GM18507 (cell line): ENCODE measurements around the gene LIN28B.
"Not testable (repeated sequence)": the region's sequence is repeated elsewhere in the genome, so short reads cannot be mapped to it uniquely, and the experiment has no call there.

ENCODE experiments used
- DNase-seq: peaks from one replicate; pipeline ENCODE4 v3.0.0; 2011; ENCODE audit warnings: low read depth; ENCODE audit not compliant: insufficient read length; ENCODE audit errors: extremely low spot score
- FAIRE-seq: peaks from 2 replicates; lab custom pipeline; 2011; peaks lifted over from hg19 to GRCh38; lab: Jason Lieb, UNC

Gene LIN28B

DNA sequence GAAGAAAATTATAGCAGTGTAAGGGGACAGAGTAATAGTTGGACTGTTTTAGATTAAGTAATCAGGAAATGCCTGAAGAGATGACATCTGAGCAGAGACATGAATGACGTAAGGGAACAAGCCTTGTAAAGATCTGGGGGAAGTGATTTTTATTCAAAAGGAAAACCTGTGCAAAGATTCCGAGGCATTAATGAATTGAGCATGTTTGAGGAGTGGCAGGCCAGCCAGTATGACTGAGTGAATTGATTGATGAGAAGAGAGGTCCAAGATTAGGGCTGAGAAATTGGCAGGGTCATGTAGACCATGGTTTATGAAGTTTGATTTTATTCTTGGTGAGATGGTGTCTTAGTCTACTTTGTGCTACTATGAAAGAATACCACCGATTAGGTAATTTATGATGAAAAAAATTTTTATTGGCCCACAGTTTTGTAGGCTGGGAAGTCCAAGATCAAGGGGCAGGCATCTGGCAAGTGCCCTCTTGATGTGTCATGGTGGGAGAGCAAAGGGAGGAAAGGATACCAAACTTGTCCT is 95.1 kb downstream of the LIN28B start:
- FAIRE-seq (no peak), DNase-seq (no peak)

DNA sequence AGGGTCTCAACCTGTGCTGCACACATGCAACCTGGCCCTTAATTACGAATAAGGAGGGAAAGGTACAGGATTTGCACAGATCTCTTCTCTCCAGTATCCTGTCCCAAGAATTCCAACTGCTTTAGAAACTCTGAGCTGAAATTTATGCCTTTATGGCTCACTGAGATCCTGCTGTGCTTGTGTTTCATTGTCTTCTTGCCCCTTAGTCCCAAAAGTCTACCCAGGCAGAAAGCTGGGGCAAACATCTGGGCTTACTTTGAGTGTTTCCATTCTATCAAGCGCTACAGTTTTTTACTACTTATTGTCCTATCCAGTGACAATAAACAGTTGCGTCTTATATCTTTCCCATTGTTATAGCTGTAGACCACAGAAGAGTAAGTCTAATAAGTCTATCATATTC is 99.7 kb downstream of the LIN28B start:
- no peak for DNase-seq
- no peak for FAIRE-seq

DNA sequence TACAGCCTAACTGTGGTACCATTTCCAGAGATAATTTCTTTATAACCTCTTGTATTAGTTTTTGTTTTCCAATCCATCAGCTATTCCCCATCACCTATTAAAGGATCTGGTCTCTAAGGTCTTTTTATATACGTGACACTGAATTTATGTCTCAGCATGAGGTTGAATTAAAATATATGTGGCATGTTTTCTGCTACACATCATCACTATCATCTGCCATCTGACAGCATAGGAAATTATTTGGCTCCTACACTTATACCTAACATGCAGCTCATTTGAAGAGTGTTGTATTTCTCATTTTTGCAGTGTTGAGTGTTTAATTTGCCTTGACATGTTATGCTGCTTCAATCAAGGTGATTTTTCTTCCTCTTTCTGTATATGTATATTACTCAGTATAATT is 100.3 kb downstream of the LIN28B start:
- FAIRE-seq (no peak), DNase-seq (no peak)

DNA sequence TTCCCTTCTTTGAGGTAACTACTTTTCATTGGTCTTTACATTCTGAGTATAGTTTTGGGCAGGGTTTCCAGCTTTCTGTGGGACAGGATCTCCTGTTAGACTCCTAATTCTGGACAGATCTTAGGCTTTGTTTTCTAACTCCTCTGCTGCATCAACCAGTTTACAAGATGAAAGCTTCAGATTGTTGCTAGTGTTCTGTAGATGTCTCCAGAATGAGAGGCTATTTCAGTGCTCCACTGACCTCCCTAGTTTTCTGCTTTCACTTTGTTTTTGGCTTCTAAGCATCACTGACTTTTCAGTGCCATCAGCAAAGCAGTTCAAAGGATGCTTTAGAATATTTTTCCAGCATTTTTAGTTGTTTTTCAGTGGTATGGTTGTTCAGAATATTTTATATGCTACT is 101.4 kb downstream of the LIN28B start:
- no peak for DNase-seq
- no peak for FAIRE-seq

DNA sequence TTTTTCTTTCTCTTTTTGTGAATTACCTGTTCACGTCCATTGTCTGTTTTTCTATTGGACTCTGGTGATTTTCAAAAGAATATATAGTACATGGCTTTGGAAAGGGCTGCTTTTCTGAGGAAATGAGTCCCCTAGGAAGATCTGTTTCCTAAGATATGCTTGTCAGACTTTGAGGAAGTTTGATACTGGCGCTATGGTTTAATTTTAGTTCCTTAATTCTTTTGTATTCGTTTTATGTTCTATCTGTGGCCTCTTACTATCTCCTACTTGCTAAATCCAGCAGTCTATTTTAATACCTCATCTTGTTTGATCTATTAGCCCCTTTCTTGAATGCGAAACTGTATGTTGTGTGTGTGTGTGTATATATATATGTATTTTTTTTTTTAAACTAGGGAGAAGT is 101.9 kb downstream of the LIN28B start:
- no peak for FAIRE-seq
- no peak for DNase-seq

DNA sequence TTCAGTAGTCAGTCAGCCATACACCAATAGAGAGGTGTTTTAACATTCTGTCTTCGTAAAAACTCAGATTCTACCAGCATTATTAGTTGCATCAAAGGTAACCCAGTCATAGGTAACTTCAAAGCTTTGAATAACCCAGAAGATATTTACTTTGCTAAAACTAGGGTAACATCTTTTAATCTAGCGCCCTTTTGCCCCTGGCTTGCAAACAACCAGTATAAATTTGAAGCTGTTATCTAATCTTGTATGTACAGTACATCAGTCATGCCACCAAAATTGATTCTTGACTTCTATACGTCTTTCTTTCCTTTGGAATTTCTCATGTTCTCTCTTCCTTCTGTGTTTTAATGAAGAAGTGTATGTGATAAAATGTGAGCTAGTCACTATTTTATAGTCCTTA is 109.3 kb downstream of the LIN28B start:
- DNase-seq (no peak), FAIRE-seq (no peak)

DNA sequence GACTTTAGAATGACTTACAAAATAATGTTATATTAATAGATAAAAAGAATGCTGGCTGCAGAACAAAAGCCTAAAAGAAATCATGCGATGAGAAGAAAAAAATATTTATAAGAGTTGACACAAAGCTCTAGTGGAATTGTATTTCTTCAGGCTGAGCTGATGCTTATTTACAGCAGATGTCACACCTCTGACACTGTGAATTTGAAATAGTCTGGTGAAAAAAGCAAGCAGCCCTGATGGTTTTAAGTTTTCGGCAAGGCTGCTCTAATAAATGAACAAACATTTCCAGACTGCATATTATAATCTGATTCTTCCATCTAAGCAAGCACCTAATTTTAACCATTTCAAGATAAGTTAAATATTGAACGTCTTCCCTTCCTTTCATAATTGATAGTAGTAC is 109.9 kb downstream of the LIN28B start:
- FAIRE-seq, result no peak
- no peak for DNase-seq

DNA sequence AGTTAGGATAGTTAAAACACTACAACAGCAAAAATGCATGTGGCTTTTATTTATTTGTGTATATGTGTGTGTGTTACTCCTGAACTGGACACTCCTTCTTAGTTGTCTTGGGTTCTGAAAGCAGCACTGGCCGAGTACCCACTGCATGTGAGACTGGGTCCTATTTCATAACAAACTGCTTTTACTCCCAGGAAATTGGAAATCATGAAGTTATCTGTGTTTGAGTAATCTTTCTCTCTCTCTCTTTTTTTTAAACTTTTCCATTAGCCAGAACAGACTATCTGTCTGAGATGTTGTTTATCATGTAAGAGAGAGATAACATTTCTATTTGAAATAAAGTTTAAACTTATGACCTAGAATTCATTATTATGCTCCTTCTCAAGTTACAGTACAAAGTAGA is 110.4 kb downstream of the LIN28B start:
- no peak for DNase-seq
- FAIRE-seq, result no peak

DNA sequence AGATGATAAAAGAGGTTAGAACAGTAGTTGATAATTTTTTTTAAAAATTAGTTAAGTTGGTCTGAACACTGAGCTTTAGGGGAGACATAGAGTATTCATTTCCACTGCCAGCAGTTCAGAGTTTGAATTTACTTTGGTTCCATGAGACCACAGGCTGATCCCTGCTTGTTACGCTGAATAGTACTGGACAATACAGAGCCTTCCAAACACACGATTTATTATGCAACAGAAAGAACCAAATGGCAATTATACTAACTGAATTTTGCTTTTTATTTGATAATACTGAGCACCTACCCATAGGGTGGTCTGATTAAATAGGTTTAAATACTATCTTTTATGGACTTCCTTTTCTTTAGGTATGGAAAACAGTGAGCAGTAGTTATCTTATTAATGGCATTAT is 111.5 kb downstream of the LIN28B start:
- DNase-seq (no peak), FAIRE-seq (no peak)

DNA sequence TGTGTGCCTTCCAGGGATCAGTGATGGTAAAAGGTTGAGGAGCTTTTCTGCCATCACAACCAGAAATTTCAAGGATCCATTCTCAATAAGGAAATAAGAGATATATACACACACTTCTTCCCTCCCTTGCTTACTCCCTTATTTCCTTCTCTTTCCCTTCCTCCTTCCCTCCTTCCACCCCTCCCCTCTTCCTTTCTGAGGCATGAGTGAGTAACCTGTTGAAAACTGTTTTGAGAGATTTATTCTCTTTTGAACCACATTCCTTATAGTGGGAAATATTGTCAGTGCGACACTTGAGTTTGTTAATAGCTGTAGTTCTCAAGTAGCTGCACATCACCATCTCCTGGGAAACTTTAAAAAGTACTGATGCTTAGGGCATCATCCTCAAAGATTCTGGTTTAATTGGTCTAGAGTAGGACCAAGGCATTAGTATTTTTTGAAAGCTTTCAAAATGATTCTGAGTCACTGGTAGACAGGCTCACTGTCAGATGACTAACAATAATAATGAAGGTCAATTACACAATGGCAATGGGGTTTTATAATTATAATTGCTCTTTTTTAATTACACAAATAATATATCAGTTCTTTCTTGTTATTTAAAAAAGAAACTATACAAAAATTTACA is 113.0 kb downstream of the LIN28B start:
- no peak for DNase-seq
- no peak for FAIRE-seq

DNA sequence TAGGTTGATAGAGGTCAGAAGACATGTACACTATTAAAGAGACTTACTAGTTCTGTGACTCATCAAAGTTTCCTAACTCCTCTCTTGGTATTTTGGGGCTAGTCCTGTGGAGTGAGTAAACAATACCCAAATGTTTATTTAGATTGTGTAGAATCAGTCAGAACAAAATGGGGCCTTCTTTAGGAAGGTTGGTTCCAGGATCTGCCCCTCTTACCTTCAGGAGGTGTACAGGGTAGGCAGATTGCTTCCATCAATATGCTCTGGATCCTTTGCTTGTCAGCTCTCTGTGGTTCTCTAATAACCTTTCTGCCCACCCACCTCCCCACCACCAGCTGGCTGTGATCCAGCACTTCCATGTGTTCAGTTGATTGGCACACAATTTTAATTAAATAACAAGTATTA is 115.9 kb downstream of the LIN28B start:
- FAIRE-seq (no peak), DNase-seq (no peak)

DNA sequence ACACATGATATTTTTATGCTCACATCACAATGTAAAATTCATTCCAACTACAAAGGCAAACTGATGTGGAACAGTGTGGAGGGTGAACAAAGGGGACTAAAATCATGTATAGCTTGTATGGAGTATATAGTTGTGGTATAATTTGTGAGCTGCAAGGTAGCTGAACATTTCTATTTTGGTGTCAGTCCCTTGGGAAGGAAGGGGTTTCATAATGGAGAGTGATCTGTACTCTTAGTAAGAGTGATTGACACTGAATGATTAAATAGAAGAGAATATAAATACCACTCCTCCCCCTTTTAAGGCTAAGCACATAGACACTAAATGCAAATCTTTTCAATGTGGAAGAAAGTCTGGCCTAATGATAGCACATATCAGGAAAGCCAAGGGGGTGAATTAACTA is 118.3 kb downstream of the LIN28B start:
- FAIRE-seq, result no peak
- DNase-seq, result no peak

DNA sequence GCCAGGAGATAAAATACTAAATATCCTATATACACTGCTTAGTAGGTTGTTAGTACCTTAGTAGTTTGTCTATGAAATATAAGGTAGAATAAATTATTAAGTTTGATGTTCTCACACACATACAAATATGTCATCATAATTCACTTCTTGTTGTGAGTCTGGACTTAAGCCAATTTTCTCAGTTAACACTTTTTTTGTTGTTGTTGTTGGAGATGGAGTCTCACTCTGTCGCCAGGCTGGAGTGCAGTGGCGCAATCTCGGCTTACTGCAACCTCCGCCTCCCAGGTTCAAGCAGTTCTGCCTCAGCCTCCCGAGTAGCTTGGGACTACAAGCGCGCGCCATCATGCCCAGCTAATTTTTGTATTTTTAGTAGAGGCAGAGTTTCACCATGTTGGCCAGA is 119.5 kb downstream of the LIN28B start:
- not testable (repeated sequence) for FAIRE-seq, DNase-seq

DNA sequence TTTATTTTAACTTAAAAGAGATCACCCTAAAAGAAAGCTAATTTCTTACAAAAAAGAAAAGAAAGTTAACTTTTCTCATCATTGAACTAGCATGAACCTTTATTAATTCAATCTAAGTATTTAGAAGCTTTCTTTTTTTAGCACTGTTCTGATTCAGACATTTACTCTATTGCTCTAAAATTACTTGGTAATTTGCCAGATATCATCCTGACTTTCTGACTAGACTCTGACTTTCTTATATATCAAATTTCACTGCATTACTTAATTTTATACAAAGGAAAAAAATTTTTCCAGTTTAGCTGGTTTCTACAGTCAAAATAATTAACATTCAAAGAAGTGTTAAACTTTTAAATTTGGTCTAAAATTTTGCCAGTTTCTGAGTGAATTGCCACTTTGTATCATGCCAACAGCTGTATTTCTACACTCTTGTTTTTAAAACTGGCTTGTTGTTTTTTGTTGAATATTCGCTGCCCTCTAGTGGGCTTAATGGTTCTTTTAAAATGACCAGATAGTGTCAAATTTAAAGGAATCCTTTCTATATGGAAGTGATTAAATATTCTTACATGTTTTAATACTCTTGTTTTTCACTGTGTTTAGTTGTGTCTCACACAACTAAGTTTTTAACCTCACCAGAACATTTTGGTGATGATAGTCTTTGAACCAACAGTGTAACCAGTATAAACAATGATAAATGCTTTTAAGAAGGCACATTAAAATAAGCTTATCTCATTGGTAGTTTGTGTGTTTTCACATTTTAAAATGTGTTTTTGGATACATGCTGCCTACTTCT is 120.9 kb downstream of the LIN28B start:
- DNase-seq, result peak; percentile 7
- FAIRE-seq, result peak; percentile 48

DNA sequence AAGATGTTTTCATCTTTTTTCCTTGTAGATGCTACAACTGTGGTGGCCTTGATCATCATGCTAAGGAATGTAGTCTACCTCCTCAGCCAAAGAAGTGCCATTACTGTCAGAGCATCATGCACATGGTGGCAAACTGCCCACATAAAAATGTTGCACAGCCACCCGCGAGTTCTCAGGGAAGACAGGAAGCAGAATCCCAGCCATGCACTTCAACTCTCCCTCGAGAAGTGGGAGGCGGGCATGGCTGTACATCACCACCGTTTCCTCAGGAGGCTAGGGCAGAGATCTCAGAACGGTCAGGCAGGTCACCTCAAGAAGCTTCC is 121.4 kb downstream of the LIN28B start:
- FAIRE-seq (no peak), DNase-seq (no peak)

DNA sequence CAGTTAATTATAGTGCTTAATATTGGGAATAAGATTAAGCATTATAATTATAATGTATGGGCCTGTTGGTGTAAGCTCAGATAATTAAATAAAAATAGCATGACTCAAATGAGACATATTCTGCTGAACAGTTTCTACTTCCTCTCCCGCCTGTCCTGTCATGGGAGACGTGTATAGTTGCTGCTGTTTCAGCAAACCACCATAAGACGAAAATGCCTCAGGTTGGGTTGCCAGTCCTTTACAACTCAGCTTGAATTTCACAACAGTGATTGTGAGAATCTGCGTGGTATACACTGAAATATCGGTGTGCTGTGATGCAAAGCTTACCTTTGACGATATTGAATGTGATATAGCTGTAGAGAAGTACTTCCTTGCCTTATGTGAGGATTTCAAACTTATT is 123.4 kb downstream of the LIN28B start:
- no peak for FAIRE-seq

DNA sequence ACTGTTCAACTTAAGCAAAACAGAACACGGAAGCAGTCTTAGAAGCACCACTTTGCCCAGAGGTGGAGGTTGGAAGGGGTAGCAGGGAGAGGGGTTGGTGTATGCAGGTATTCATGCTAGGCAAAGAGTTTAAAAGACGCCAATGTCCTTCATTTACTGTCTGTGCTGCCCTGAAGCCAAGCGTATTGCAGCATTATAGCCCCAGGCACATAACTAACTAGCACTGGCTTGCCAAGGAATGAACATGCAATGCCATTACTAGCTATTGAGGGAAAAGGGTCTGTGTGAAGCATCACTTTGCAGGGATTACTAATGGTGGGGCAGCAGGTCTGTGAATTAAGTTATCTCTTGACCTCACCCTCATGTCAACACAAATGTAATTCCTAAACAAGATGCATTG is 124.8 kb downstream of the LIN28B start:
- DNase-seq, FAIRE-seq: not testable (repeated sequence)

More for the DNA sequence above, 123.4 kb downstream of the LIN28B start:
- no peak for DNase-seq

DNA sequence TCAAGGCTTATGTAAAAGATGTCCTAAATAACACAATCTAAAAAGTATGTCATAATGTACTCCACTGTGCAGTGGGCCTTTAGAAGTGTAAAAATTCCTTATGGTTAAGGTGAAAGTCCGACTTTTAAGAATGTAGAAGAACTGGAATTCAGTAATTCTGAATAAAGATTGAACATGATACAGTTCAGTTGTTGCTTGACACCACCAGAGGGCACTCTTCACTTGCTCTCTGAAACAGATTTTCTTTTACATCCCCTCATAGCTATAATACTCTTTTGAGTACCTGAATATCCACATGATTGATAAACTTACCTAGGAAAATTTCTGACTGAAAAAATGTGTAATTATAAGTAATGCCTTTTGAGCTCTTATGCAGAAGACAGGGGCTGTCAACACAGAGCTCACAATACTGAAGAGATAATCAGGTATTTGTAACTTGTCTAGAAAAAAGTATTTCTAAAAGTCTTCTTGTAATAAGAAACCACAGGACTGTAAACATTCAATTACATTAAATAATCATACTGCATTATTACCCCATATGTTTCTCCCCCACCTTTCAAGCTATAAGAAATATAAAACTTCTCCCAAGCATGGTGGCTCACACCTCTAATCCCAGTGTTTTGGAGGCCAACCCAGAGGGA is 130.8 kb downstream of the LIN28B start:
- DNase-seq, result peak; percentile 9
- FAIRE-seq, result peak; percentile 88

DNA sequence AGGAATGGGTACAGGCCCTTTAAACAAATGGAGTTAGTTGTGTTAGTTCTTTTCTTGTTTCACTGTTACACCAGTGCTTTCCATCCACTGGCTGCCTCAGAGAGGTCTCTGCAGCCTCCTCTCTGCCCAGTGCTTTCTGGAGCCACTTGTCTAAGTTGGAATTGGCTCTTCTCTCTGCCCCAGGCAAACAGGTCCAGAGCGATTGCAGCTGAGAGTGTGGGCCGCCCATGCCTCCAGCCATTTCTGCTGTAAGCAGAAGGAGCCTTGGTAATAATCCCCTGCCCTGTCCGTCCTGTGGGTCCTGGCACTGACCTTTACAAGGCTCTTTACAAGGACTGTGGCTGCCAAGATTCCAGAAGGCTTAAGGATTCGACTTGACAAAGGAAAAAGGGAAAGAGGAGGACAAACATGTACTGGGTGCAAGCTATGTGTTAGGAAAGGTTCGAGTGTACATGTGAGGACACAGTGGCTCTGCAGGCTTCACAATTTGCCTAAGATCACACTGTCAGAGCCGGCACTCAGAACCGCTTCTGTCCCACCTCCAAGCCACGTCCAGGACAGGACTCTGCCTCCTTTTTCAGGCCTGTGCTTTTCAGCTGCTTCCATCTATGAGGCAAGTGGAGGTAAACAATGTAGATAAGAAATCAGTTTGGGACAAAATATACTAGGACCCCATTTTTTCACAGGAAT is 134.4 kb downstream of the LIN28B start:
- FAIRE-seq (no peak), DNase-seq (no peak)

DNA sequence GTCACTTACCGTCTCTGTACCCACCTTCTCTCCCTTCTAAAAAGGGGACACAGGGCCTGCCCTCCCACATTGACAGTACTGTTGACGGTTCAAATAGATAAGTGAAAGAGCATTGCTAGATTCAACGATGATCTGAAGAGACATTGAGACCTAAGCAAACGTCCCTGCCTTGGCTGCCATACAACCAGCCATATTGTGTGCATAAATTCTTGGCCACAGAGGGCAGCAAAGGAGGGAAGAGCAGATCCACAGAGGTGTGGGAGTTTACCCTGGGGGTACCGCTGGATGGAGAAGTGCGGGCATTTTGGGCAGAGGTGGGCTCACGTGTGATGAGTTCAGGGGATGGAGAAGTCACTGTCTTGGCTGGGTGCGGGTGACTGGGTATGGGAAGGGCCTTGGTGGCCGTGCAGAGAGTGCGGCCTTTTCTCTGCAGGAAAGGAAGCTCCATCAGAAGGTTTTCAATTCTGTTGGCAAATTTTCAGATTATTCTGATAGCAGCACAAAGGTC is 137.3 kb downstream of the LIN28B start:
- DNase-seq (no peak), FAIRE-seq (no peak)
